Renal cortical epithelial cell (primary cell): ENCODE results near the gene ZNF436. TPM values are rescaled to one million over a fixed set of nuclear protein-coding genes. Genes with fewer than 3 reads are reported as not detected.

ENCODE experiments used
- DNase-seq: peaks from one replicate; pipeline ENCODE4 v3.0.0-alpha.2; 2011; ENCODE audit warnings: low read depth
- total RNA-seq: library from RNA; depleted of rRNA; stranded (reverse); fragments of >200 nt; gene quantifications from 2 replicates; pipeline ENCODE4 v1.2.3, GENCODE V29; 2014

ZNF436 gene
- total RNA-seq, 1 donor from 2014 or later = 35.2 TPM

- no peak for DNase-seq
Measured at GRCh38 chr1:23366598-23366997, 3.0 kb downstream of the ZNF436 start.

GRCh38 chr1:23366146-23366545 lies 3.5 kb downstream of the ZNF436 start:
- DNase-seq = no peak

GRCh38 chr1:23362218-23362713 lies 7.4 kb downstream of the ZNF436 start:
- DNase-seq = no peak

- DNase-seq = no peak
Measured at GRCh38 chr1:23358310-23358875, 11.2 kb downstream of the ZNF436 start.

- DNase-seq = no peak
Measured at GRCh38 chr1:23357138-23357908, 12.3 kb downstream of the ZNF436 start.

- no peak for DNase-seq
Measured at GRCh38 chr1:23356471-23357137, 13.0 kb downstream of the ZNF436 start.

- DNase-seq = no peak
Measured at GRCh38 chr1:23354245-23354644, 15.4 kb downstream of the ZNF436 start.

- no peak for DNase-seq
Measured at GRCh38 chr1:23352096-23352695, 17.4 kb downstream of the ZNF436 start.

- no peak for DNase-seq
Measured at GRCh38 chr1:23345920-23346319, 23.7 kb downstream of the ZNF436 start.

- DNase-seq = no peak
Measured at GRCh38 chr1:23344987-23345472, 24.6 kb downstream of the ZNF436 start.

- peak; percentile 98 for DNase-seq
Measured at GRCh38 chr1:23344111-23344986, 25.3 kb downstream of the ZNF436 start, which contains the start of gene HNRNPR. Gene HNRNPR, minus strand, starts transcription at chr1:23344284. Its CDS starts 3,276 bp downstream, at chr1:23341008.

GRCh38 chr1:23343221-23344110 lies 26.2 kb downstream of the ZNF436 start:
- peak; percentile 73 for DNase-seq

- DNase-seq = no peak
Measured at GRCh38 chr1:23341931-23342692, 27.5 kb downstream of the ZNF436 start.

- DNase-seq = no peak
Measured at GRCh38 chr1:23339632-23340031, 30.0 kb downstream of the ZNF436 start.

- no peak for DNase-seq
Measured at GRCh38 chr1:23337869-23338268, 31.8 kb downstream of the ZNF436 start.

GRCh38 chr1:23331713-23332112 lies 37.9 kb downstream of the ZNF436 start:
- no peak for DNase-seq

- DNase-seq = no peak
Measured at GRCh38 chr1:23330846-23331245, 38.8 kb downstream of the ZNF436 start.

- no peak for DNase-seq
Measured at GRCh38 chr1:23325393-23325792, 44.2 kb downstream of the ZNF436 start.

- DNase-seq = no peak
Measured at GRCh38 chr1:23322770-23323169, 46.9 kb downstream of the ZNF436 start.
